GM12873 (cell line): ENCODE data around the gene PURA.
A peak's percentile ranks its signal among the peaks of the same experiment; 100 is the strongest.

Experiments
- CTCF ChIP-seq: IDR thresholded peaks from 2 replicates; pipeline ENCODE4 v1.5.1; 2012; ENCODE audit warnings: low read depth, mild to moderate bottlenecking, moderate library complexity, low read length, control low read depth; ENCODE audit not compliant: insufficient read depth; ENCODE audit errors: missing control alignments

Gene PURA

GRCh38 chr5:140114341-140115185, 654 bp downstream of the PURA start:
- no peak for TF ChIP-seq CTCF

GRCh38 chr5:140115186-140115500, 1.2 kb downstream of the PURA start:
- TF ChIP-seq CTCF, result no peak

GRCh38 chr5:140116716-140117115, 2.8 kb downstream of the PURA start:
- TF ChIP-seq CTCF, result peak; percentile 8

GRCh38 chr5:140117523-140117922, 3.6 kb downstream of the PURA start:
- TF ChIP-seq CTCF, result no peak

GRCh38 chr5:140118302-140118936, 4.5 kb downstream of the PURA start:
- TF ChIP-seq CTCF, result no peak

- TF ChIP-seq CTCF, result no peak
Measured at GRCh38 chr5:140125637-140126036, 11.7 kb downstream of the PURA start, which contains the start of gene IGIP. Gene IGIP (plus strand): TSS chr5:140125937. CDS start chr5:140128477, 2,540 bp downstream.

GRCh38 chr5:140126315-140127012, 12.6 kb downstream of the PURA start:
- no peak for TF ChIP-seq CTCF
